Skeletal muscle satellite cell (primary cell): ENCODE results near the gene ZNF296.
A peak's percentile ranks its signal among the peaks of the same experiment; 100 is the strongest.

ENCODE experiments used
- H3K27me3 ChIP-seq: 2 replicates; pipeline ENCODE4 v1.7.0; 2013; ENCODE audit warnings: low read length; ENCODE audit not compliant: control insufficient read depth, insufficient read depth
- H3K36me3 ChIP-seq: 2 replicates; pipeline ENCODE4 v1.7.0; 2013; ENCODE audit warnings: mild to moderate bottlenecking, control low read depth, low read length; ENCODE audit not compliant: insufficient read depth
- H3K4me1 ChIP-seq: 2 replicates; pipeline ENCODE4 v1.7.0; 2013; ENCODE audit warnings: low read length; ENCODE audit not compliant: control insufficient read depth, insufficient read depth
- H3K4me2 ChIP-seq: 2 replicates; pipeline ENCODE4 v1.7.0; 2013; ENCODE audit warnings: mild to moderate bottlenecking, low read length
- H3K4me3 ChIP-seq: 2 replicates; pipeline ENCODE4 v1.7.0; 2013; ENCODE audit warnings: low read length
- H3K9ac ChIP-seq: 2 replicates; pipeline ENCODE4 v1.7.0; 2013; ENCODE audit warnings: mild to moderate bottlenecking, low read depth, low read length, moderate library complexity
- H3K9me3 ChIP-seq: replicated peaks from 2 replicates; pipeline ENCODE4 v1.7.0; 2013; ENCODE audit warnings: mild to moderate bottlenecking, control low read depth, low read length

The ZNF296 gene

DNA sequence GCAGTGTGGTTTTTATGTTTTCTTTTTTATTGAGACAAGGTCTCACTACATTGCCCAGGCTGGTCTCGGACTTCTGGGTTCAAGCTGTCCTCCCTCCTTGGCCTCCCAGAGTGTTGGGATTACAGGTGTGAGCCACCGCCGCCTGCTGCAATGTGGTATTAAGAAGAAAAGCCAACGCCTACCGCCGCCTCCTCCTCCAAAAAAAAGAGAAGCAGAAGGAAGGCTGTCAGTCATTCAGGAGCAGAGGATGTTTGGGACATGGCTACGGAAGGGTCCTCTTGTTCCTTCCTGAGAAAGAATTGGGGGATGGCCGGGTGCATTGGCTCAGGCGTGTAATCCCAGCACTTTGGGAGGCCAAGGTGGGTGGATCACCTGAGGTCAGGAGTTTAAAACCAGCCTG, 17.9 kb upstream of the ZNF296 start:
- Histone ChIP-seq H3K9me3 (no peaks in the 10 kb centered on the region), H3K4me3 (peak overlapping the region; percentile 86), H3K4me2 (peak overlapping the region; percentile 93), H3K27me3 (no peaks in the 10 kb centered on the region), H3K9ac (peak overlapping the region; percentile 97), H3K4me1 (peaks cover 44% of the 10 kb centered on the region), H3K36me3 (peaks cover 10% of the 10 kb centered on the region)

DNA sequence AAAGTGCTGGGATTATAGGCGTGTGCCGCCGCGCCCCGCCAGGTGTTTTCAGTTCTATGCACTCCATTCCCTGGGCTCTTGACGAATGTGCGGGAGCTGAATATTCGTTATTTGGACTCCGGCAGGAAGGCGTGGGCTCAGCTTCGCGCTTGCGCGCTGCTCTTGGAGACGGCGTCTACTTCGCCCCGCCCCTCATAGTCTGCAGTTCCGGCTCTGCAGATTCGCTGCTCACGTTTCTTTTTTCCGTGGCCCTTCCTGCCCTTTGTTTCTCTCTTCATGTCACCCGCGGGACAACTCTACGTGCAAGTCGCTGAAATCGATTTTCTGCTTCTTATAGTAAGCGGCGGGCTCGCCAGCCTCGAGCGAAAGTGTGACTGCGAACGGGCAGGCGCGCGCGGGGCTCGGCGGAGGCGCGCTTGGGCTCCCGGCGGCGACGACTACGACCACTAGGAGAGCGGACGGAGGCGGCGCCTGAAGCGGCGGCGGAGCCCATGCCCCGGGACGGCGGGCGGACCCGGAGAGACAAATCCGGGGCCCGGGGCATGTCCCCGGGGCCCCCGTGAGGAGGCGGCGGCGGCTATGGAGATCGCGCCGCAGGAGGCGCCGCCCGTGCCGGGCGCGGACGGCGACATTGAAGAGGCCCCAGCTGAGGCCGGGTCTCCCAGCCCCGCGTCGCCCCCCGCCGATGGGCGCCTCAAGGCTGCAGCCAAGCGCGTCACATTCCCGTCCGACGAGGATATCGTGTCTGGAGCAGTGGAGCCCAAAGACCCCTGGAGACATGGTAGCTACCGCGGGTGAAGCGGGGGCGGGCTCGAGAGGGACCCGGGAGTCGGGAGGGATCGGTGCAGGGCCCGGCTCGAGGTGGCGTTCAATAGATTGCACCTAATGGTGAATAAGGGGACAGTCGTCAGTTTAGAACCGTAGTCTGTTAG, 16.7 kb upstream of the ZNF296 start, which contains the start of gene PPP1R37:
TSS of gene PPP1R37 (plus strand) at position 433 of the 932 bp plus-strand sequence. CDS start at position 580, 147 bp downstream.
- peak within 1 kb of the TSS; percentile 97 for H3K9ac ChIP-seq
- peaks cover 34% of the 10 kb centered on the region for H3K4me1 ChIP-seq
- no peaks in the 10 kb centered on the region for H3K27me3 ChIP-seq
- no peaks in the 10 kb centered on the region for H3K9me3 ChIP-seq
- peak within 1 kb of the TSS; percentile 93 for H3K4me2 ChIP-seq
- peak within 1 kb of the TSS; percentile 86 for H3K4me3 ChIP-seq
- H3K36me3 ChIP-seq = peaks cover 10% of the 10 kb centered on the region

DNA sequence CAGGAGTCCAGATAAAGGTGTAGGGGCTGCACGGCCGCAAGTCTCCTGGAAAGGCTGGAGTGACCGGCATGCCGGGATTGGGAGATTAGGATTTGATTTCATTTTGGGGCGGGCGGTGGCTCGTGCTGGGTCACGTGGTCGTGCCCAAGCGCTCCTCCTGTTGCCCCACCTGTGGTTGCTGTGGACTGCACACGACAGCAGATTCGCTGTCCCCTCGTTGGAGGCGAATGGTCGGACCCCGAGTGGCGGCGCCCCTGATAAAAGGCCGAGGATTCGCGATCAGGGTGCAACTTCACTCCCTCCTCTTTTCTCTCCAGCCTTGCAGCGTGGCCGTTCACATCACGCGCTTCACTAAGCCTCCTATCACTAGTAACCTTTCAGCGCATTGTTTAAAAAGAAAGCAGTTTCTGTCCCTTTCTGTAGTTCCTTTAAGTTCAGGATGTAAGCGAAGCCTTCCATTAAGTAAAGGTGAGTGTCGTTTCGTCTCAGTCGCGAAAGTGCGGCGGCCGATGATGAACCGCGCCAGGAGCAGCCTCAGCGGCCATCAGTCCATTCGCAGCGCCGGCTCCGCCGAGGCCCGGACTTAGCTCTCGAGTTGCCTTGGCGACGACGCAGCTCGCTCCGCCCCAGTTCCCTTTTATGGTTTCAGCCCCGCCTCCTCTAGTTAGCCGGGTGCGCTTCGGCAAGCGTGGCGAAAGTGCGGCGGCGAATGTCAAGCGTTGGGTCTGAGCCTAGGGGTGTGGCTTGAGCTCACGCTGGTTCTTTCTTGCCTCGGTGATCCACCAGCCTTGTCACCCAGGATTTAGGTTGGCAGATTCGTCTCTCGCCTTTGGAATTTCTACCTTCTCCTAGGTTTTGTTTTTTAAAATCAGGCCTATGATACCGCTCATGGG, 15.0 kb upstream of the ZNF296 start:
- Histone ChIP-seq H3K4me3 (peak overlapping the region; percentile 86), H3K4me2 (peak overlapping the region; percentile 93), H3K36me3 (peaks cover 14% of the 10 kb centered on the region), H3K4me1 (peaks cover 25% of the 10 kb centered on the region), H3K27me3 (no peaks in the 10 kb centered on the region), H3K9me3 (no peaks in the 10 kb centered on the region), H3K9ac (peak overlapping the region; percentile 97)

DNA sequence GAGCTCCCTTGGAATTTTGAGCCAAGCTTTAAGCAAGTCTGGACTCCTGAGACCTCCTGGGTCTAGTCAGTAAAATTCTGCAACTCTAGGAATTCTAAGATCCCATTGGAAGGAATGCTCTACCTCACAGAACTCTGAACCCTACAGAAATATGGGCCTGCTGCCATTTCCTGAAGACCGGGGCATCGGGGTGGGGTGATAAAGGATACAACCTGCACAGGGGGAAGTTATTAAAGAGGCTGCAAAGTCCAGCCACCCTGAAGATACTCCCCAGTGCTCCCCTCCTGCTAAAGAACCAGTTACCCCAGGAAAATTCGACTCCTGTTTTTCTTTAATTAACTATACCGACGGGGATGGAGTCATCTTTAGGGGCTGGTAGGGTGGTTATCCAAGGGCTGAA, 14.3 kb upstream of the ZNF296 start:
- peaks cover 20% of the 10 kb centered on the region for H3K4me1 ChIP-seq
- H3K4me3 ChIP-seq = peak overlapping the region; percentile 63

DNA sequence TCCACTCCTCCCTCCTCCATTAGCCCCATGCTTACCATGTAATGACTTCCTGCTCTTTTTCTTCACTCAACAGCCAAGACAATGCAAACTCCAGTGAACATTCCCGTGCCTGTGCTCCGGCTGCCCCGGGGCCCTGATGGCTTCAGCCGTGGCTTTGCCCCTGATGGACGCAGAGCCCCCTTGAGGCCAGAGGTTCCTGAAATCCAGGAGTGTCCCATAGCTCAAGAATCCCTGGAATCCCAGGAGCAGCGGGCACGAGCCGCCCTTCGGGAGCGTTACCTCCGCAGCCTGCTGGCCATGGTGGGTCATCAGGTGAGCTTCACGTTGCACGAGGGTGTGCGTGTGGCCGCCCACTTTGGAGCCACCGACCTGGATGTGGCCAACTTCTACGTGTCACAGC, 13.8 kb upstream of the ZNF296 start:
- H3K9ac ChIP-seq = no peak overlapping the region
- no peaks in the 10 kb centered on the region for H3K9me3 ChIP-seq
- H3K36me3 ChIP-seq = peaks cover 14% of the 10 kb centered on the region
- H3K27me3 ChIP-seq = no peaks in the 10 kb centered on the region
- H3K4me1 ChIP-seq = peaks cover 20% of the 10 kb centered on the region
- no peak overlapping the region for H3K4me2 ChIP-seq
- no peak overlapping the region for H3K4me3 ChIP-seq

More for the DNA sequence above, 14.3 kb upstream of the ZNF296 start:
- peak overlapping the region; percentile 93 for H3K4me2 ChIP-seq
- H3K36me3 ChIP-seq = peaks cover 14% of the 10 kb centered on the region
- no peaks in the 10 kb centered on the region for H3K9me3 ChIP-seq
- peak overlapping the region; percentile 61 for H3K9ac ChIP-seq
- H3K27me3 ChIP-seq = no peaks in the 10 kb centered on the region

DNA sequence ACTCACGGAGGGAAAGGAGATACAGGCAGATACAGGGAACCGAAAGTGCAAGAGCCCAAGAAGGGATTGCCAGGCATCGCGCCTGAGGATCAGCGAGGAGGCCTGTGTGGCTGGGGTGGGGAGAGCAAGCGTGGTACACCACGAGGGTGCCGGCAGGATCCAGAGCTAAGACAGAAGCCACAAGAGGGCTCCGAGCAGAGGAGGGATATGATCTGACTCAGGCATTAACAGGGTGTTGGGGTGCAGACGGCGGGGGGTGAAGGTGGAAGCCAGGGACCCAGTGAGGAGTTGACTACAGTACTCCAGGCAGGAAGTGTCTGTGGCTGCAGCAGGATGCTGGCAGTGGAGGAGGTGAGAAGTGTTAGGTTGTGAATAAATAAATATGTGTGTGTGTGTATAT, 11.3 kb upstream of the ZNF296 start:
- Histone ChIP-seq H3K27me3 (no peaks in the 10 kb centered on the region), H3K9ac (no peak overlapping the region), H3K4me2 (no peak overlapping the region), H3K4me3 (no peak overlapping the region), H3K4me1 (peaks cover 6% of the 10 kb centered on the region), H3K9me3 (no peaks in the 10 kb centered on the region), H3K36me3 (peaks cover 14% of the 10 kb centered on the region)

DNA sequence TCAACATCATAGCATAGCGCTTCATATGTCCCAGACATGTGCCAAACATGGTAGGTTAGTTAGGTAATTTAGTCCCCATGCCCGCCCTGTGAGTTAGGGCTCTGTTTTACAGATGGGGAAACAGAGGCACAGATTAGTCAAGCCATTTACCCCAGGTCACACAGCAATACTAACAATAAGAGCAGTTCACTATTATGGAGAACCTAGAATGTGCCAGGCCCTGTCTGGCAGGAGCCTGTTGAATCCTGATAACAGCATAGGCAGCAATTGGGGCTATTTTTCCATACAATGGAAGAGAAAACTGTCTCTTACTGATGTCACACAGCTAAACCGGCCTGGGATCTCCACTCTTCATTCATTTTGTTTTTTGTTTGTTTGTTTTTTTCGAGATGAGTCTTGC, 10.2 kb upstream of the ZNF296 start:
- Histone ChIP-seq H3K9me3 (no peaks in the 10 kb centered on the region), H3K9ac (no peak overlapping the region), H3K36me3 (peaks cover 22% of the 10 kb centered on the region), H3K4me1 (peaks cover 6% of the 10 kb centered on the region), H3K4me3 (no peak overlapping the region), H3K27me3 (no peaks in the 10 kb centered on the region), H3K4me2 (no peak overlapping the region)

DNA sequence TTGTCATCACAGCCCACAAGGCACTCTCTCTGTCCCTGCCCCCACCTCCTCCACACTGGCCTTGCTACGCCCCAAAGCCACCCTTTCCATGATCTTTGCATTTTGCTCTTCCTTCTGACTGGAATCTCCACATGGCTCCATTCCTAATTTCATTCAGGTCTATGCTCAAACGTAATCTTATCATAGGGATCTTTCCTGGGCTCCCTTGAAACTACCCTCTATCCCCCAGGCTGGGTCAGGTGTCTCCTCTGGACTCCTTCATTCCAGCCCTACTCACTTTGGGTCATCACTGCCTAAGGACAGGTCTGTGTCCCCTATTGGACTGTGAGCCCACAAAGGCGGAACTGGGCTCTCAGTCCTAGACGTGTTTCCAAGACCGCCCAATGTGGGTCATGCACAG, 5.9 kb upstream of the ZNF296 start:
- Histone ChIP-seq H3K27me3 (no peaks in the 10 kb centered on the region), H3K9ac (no peak overlapping the region), H3K36me3 (peaks cover 7% of the 10 kb centered on the region), H3K4me1 (peaks cover 15% of the 10 kb centered on the region), H3K4me2 (no peak overlapping the region), H3K4me3 (no peak overlapping the region), H3K9me3 (no peaks in the 10 kb centered on the region)

DNA sequence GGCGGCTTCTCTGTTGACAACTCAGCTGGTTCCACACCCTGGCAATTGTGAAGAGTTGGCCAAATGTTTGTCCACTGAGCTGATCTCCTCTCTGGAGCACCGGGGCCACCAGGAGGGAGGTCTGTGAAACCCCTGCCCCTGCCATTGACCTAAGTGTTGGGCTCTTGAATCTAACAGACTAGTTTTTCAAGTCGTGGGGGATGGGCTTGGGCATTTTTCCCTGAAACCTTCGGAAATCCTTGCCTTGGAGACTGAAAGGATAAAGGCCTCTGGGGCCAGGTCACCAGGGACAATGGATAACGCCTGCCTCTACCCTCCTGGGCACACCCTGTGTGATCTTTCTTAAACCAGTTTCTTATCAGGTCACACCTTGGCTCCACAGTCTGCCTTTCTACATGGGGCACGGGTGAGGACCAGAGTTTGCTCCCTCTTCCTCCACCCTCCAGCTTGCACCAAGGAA, 3.7 kb upstream of the ZNF296 start:
- Histone ChIP-seq H3K4me2 (peak overlapping the region; percentile 78), H3K4me3 (peak overlapping the region; percentile 94), H3K4me1 (peaks cover 21% of the 10 kb centered on the region), H3K27me3 (no peaks in the 10 kb centered on the region), H3K36me3 (peaks cover 7% of the 10 kb centered on the region), H3K9ac (peak overlapping the region; percentile 93), H3K9me3 (no peaks in the 10 kb centered on the region)

DNA sequence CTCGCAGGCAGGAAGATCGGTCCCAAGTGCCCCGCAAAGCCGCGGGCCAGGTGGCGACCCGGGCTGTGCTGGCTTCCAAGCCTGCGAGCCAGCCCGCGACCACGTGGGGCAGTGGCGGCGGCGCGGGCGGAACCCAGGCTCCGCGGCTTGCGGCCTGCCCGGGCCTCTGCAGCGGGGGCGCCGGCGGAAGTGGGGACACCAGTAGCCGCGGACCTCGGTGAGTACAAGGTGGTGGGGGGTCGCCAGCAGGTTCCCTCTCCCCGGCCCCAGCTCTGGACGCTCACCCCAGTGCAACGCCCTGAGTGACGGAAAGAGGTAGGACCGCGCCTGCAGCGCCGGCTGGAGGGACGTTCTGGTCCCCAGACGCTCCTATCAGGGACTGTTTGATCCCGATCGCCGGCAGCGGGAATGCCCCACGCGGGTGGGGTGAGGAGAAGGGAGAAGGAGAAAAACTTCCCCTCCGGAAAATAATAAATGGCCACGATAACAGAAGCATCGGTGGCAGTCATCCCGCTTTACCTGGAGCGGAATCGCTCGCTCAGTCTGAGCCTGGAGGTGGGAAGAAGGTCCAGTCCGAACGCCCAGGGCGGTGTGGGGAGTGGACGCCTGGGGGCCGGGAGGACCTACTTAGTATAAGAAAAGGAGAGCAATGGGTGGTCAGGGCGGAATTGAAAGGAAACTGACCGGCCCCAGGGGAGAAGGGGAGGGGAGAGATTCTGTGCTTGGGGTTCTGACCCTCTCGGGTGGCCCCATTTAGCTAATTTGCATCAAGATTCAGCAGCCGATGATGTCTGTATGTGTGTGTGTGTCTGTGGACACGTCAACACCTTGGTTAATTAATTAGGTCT, 3.0 kb upstream of the ZNF296 start, which contains the start of gene GEMIN7:
TSS of gene GEMIN7 (plus strand) at position 198 of the 848 bp plus-strand sequence. CDS start 10,855 bp downstream, outside the sequence.
- peaks cover 21% of the 10 kb centered on the region for H3K4me1 ChIP-seq
- H3K4me2 ChIP-seq = peak within 1 kb of the TSS; percentile 78

More for the DNA sequence above, 3.0 kb upstream of the ZNF296 start, which contains the start of gene GEMIN7:
- Histone ChIP-seq H3K9ac (peak within 1 kb of the TSS; percentile 93), H3K36me3 (peaks cover 7% of the 10 kb centered on the region), H3K4me3 (peak within 1 kb of the TSS; percentile 94), H3K9me3 (no peaks in the 10 kb centered on the region), H3K27me3 (no peaks in the 10 kb centered on the region)
